Nucleus accumbens (tissue), 56 donors: ENCODE data around the gene HOXB3.

Source experiments
- DNase-seq, 56 donors: peaks; one replicate each; lab custom pipeline; 2025; lab: John Stamatoyannopoulos, UW

The HOXB3 gene

GRCh38 chr17:48626245-48627117 lies 36.4 kb upstream of the HOXB3 start, which contains the start of gene HOXB9:
TSS of gene HOXB9 (minus strand) at chr17:48626358. CDS start at chr17:48626269, 89 bp downstream.
- no peak for DNase-seq

GRCh38 chr17:48625495-48626244 lies 35.6 kb upstream of the HOXB3 start:
- DNase-seq = no peak

DNA sequence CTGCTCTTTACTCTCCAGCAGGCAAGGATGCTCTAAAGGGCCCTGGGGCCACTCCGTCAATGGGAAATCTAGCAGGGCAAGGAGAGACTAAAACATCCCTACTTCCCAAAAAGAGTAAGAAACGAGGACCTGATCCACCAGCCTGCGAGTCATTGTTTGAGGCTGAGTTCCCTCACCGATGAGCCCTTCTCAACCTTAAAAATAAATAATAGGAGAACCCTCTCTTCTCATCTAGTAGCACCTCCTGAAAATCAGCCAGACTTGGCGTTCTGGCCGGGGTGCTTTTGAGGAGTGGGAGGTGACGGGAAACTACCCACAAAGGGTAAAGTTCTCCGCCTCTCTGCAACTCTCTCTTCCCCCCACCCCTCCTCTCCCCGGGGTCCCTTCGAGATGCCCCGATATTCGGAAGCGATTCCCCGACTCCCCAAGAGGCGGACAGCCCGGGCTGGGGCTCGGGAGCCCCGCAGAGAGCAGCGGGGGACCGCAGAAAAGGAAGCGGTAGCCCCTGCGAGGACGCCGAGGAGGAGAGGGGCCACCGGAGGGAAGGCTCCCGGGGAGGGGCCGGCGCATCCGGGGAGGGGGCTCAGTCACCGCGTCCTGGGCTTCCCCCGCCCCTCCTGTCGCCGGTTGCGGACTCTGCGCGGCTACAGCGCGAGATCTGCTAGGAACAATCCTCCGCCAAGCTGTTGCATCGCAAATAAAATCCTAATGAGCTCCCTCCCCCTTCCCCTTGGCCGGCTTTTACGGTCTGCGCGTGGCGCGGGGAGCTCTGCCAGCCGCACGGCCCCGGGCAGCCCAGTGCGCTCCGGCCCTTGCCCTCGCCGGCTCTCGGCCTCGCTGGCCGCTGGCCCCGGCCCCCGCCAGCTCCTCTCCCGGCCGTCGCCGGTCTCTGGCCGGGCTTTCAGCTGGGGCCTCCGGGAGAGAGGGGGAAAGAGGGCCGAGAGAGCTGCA lies 34.8 kb upstream of the HOXB3 start:
- DNase-seq = peak in 3 of 56 donors; percentile 6 to 8 (median 8)

- DNase-seq = no peak
Measured at GRCh38 chr17:48624118-48624517, 34.1 kb upstream of the HOXB3 start.

DNA sequence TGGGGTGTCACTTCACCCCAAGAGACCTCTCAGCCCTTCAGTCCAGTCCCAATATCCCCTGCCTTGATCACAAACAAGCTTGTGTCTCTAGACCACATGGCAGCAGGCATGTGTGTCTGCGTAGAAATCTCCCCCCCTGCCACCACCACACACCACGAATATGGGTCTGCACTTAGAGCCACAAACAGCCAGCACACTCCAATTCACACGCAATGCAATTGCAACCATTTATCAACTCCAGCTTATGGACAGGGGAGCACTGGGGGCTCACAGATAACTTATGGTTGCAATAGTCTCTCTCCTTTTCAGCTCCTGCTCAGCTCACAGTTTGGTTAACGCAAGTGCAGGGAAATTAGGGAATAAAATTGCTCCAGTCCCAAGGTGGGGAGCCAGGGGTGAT lies 33.5 kb upstream of the HOXB3 start:
- no peak for DNase-seq

DNA sequence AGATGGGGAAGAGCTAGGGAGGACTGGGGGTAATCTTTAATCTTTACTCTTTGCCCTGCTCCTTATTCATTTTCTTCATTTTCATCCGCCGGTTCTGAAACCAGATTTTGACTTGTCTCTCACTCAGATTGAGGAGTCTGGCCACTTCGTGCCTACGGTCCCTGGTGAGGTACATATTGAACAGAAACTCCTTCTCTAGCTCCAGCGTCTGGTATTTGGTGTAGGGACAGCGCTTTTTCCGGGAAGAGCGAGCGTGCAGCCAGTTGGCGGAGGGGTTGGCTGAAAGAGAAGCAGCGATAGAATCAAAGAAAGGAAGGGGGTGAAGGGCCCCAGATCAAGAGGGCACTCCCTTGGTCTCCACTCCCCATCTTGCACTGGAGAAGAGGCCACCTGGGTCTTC lies 32.8 kb upstream of the HOXB3 start:
- DNase-seq = no peak

DNA sequence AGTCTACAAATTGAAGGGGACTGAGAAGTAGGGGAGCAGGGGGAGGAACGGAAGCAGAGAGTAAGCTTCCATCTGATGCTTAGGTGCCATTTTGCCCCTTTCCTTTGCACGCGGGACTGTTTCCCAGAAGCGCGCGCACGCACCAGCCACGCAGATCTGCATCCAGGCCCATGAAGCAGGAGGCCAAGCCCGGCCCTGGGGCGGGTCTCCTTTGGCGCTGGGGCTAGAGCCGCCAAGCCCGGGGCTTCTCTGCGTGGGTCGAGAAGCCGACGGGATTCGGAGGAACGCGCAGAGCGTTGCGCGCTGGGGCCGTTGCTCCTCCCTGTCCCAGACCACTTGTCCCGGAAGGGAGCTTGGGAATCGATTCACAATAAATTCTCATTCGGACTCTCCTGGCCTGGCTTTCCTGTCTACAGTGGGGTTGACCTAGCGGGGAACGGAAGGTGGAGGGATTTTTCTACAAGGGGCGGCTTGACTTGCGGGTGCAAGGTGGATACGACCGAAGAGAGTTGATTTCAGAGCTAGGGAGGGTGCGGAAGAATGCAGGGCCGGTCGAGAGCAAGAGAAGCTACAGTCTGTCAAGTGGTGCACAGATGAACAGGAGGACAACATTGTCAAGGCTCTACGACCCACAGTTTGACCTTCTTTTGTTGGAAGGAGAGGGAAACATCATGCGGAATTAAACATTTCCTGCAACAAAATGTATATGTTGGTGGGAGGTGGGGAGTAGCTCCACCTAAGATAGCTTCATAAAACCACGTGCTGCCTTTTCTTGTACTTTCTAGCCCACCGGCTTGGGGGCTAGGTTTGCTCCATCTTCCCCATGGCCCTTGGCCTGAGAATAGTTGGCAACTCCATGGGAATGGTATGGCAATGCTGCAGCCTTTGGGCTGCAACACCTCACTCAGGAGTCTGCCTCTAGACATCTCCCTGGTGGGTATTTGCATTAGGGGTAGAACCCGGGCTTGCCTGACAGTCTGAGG lies 31.7 kb upstream of the HOXB3 start:
- no peak for DNase-seq

GRCh38 chr17:48620461-48621139 lies 30.6 kb upstream of the HOXB3 start:
- no peak for DNase-seq

DNA sequence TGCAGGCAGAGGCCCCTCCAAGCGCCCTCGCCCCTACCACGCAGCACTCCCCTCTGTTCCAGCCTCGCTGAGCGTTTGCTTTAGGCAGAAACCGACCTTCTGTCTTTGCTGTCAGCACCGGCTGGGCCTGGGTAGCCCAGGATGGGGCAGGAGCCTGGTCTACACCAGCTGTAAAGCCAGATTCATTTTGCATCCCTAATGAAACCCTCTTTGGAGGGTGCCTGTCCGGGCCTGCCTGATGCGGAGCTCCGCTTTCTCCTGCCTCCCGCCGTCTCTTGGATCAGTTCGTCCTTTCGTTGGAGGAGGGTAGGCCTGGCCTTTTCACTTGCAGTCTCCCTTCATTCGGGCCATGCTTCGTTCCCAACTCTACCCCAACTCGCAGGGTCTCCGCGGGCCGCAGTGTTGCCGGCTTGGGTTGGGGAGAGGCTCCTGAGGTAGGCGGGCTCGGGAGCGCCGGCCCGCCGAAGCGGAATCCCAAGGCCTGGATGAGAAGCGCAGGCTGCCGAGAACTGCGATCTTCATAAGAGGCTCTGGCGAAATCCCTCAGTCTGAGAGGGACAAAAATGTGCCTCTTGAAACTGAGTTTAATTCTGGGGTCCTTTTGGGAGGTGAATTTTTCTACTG lies 29.9 kb upstream of the HOXB3 start:
- no peak for DNase-seq

DNA sequence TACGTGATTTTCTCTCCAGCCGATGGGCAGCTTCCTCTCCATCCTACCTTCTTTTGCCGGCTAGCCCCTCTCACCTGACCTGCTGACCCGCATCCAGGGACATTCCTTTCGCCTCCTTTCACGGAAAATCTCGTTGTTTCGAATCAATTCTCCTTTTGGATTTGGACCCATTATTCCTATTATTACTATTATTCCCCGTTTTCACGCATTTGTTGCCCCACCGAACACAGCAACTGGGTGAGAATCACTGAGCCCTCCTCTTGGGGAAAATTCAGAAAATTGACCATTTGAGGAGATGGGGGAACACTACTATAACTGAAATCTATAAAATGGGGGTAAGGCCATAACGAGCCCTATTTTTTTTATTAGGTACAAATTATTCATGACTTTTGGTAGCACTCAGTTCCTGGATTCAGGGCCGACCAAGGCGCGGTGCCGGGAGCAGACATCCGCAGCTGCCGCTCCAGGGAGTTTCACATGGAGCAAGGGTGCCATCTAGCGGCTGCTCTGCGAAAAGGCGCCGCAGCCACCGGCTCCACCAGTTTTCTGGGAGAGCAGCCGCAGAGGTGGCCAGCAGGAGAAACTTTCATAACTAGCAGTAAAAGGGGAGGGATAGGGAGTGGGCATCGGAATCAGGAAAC lies 28.3 kb upstream of the HOXB3 start:
- DNase-seq = peak in 54 of 56 donors; percentile 5 to 91 (median 60)

GRCh38 chr17:48617471-48618255 lies 27.6 kb upstream of the HOXB3 start:
- no peak for DNase-seq

GRCh38 chr17:48616717-48617470 lies 26.9 kb upstream of the HOXB3 start:
- no peak for DNase-seq

GRCh38 chr17:48615963-48616716 lies 26.1 kb upstream of the HOXB3 start:
- no peak for DNase-seq

DNA sequence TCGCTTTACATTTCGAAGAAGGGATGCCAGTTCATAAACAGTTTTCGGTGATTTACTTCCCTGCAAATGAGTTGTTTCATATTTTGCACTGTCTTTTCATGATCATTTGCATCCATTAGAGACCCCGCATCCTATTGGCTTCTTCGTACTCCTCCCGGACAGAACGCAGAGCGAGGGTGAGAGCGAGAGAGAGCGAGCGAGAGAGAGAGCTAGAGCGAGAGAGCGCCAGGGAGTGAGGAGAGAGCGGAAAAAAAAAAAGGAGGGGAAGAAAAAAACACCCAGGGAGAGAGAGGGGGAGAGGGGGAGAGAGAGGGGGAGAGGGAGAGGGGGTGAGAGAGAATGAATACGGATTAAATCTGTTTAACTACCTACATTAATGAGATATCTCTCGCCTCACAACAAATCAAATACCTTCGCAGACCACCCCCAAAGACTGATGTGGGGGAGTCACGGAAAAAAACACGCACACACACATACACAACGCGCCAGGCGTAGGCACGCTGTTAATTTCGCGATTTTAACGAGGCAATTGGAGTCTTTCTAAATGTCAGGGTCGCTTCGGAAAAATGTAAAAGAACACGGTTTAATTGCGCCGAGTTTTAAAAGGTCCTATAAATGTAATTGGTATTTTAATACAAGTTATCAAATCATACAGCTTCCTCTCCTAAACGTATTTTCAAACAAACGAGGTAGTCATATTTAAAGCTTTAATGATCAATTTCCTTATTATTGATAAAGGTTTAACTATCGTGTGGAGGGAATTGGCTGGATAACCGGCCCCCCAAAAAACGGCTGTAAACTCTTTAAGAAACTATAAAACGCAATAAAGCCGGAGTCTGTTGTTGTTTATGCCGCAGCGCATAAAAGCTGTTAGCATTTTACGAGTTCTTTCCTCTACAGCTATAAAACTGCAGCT lies 25.3 kb upstream of the HOXB3 start, which contains the start of gene HOXB8:
TSS of gene HOXB8 (minus strand) at position 246 of the 916 bp plus-strand sequence. CDS start 588 bp downstream, outside the sequence.
- no peak for DNase-seq
